Endometrial microvascular endothelial cells (primary cell): ENCODE measurements around the gene ANKRD53. TPM values are rescaled to one million over a fixed set of nuclear protein-coding genes. Genes with fewer than 3 reads are reported as not detected.
"Not testable (repeated sequence)": the region's sequence is repeated elsewhere in the genome, so short reads cannot be mapped to it uniquely, and the experiment has no call there.

ENCODE experiments used
- in situ Hi-C: cut with HindIII; loops from 2 replicates; pipeline ENCODE4 v1.10.0; 2017; ENCODE audit warnings: low sequenced_read_pairs, low pct_unique_long_range_greater_than_20kb; ENCODE audit errors: inconsistent ontology term
- total RNA-seq: library from RNA; depleted of rRNA; stranded (reverse); fragments of >200 nt; gene quantifications from one replicate; pipeline ENCODE4 v1.2.3, GENCODE V29; 2015; ENCODE audit errors: inconsistent ontology term

The ANKRD53 gene
- total RNA-seq, 1 donor from 2014 or later: not detected

DNA sequence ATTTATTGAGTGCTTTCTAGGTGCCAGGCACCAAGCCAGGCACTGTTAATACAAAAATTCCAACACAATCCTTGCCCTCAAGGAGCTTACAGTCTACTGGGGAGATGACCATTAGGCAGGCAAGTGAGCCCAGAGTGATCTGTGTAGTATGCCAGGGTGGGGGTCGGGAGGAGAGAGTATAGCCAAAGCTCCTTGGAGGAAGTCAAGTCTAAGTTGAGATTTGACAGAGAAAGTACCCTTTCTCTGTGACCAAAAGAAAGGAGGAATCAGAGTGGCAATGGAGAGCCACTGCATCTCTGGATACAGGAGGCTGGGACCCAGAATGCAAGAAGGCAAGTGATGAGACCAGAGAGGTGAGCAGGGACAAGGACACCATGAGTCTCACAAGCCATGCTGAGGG is 7.5 kb downstream of the ANKRD53 start:
- in situ Hi-C loops: no loop called here

DNA sequence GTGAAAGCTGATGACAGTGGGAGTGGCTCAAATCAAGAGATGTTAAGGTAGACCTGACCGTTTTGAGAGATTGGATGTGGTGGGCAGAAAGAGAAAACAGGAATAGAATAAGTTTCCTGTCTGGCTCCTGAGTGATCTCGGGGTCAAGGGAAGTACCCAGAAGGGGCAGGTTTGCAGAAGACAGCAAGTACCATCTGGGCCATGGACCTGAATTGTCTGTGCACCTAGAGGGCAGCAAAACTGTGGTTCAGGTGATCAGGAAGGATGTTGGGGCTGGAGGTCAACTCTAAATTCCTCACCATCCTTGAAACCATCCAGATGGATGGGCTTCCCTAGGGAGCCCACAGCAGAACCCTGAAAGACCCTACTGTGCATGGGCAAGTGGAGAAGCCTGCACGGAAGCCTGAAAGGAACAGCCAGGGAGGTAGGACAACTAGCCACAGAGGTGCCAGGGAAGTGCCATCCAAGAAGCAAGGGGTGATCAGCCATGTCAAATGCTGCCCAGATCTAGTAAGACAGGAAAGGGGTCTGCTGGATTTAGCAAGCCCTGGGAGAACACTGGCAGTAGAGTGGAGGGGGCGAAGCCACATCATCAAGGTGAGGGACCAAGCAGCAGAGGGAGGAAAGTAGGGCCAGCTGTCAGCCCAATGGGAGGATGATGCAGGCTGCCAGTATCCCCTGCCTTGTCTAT is 8.2 kb downstream of the ANKRD53 start:
- in situ Hi-C loops: no loop called here

DNA sequence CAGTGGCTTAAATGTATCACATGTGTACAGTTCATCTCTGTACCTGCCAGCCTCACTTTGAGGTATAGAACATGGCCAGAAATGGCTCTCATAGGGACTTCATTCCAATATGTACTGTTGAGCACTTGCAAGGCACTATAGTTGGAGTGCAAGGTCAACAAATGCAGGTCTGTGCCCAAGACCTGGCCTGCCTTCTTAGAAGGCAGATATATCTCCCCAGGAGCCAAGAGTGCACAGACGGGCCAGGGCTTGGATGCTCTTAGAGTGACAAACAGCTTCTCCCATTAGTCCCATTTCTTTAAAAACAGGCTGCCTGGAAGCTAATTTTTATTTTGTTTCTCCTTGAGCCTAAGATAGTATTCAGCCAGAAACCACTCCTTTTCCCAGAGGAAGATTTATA is 9.0 kb downstream of the ANKRD53 start:
- in situ Hi-C loops: no loop called here

DNA sequence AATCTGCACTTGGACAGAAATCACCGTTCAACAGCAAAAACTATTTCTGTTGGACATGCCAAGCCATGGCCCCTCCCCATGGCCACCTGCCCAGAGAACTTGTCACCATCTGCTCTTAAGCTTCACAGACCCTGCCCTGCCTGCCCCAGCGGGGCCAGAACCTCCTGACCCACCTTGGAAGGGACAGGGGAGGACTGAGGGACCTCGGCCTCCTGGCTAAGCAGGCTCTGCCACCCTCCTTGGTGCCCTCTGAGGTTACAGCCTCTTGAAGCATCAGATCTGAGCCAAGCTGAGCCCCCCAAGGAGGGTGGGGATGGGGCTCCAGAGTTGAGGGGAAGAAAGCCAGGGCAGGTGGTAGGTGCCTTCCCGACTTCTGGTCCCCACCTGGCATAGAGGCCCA is 9.7 kb downstream of the ANKRD53 start:
- in situ Hi-C loops: no loop called here

DNA sequence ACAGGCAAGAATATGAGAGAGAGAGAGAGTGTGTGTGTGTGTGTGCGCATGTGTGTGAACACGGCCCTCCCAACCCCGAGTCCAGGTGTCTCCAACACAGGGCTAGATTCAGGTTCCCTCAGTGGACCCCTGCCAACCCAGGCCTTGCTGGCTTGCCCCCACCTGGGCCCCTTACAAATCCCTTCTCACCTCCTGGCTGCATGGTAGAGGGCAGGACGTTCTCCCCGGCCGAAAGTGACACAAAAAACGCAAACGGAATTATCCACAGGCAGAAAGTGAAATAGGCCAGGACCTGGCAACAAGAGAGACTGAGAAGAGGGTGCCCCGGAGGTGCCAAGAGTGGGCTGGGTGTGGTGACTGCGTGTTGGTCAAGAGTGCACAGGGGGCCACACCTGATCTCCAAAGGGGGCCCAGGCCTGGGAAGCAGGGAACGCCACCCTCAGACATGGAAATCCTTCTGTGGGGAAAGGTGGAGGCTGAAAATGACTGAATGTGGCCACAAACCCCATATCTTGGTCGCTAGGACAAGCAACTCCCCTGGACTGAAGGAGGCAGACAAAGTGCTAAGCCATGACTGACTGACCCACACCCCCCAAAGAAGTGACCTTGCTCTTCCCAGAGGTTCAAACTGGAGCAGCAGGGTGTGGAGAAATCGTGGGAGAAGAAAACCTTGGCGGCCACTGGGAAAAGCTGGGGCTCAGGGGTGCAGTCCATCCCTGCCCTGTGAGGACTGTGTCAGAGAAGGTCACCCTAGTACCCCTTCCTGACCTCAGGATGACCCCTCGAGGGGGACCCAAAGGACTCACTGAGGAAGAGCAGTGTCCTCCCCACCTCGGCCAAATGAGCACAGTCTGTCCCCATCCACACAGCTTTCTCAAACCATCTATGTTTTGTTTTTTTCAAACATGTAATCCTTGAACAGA is 10.6 kb downstream of the ANKRD53 start:
- in situ Hi-C loops: no loop called here

DNA sequence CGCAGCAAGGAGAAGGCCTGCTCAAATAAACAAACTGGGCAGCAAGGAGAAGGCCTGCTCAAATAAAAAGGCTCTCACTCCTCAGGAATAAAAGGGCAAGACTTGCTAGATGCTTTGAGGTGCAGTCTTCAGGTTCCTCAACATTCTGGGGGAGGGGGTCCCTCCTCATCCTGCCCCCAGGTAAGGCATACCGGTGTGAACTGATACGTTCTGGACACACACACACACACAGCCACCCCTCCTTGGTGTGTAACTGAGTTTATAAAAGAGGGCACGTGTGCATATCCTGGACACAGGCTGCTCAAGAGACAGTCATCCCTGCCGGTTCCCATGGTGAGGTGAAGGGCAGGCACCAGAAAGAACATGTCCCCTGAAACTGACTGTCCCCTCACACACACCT is 11.8 kb downstream of the ANKRD53 start:
- in situ Hi-C loops: no loop called here

DNA sequence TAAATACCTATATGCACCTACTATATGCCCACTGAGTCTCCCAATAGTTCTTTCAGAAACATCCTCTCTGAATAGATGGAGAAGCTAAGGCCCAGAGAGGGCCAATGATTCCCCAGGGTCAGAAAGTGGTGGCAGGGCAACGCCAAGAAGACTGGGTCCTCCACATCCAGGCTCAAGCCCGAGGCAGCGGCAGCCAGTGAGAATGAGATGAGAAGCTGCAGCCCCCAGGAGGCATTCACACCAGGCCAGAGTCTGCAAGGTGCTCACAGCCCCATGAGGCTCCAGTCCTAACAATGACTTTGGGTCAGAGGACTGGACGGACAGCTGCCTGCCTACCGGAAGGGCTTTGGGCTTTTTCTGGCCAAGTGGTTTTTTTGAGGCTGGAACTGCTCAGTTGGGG is 12.7 kb downstream of the ANKRD53 start:
- in situ Hi-C loops: no loop called here

DNA sequence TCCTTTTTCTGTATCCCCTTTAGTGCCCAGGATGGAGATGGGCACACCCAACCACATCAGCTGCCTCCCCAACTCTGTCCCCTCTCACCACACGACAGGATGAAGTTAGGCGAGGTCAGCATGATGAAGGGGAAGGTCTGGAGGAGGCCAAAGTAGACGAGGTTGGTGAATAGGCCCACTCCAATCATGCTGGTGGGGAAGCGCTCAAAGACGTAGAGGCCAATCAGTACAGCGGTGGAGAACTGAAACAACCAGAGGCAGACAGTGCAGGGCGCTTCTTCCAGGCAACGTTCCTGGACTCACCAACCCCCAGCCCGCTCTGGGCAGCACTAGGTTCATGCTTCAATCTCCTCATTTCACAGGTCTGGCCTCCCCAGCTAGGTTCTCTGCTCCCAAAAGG is 13.3 kb downstream of the ANKRD53 start:
- in situ Hi-C loops: no loop called here

DNA sequence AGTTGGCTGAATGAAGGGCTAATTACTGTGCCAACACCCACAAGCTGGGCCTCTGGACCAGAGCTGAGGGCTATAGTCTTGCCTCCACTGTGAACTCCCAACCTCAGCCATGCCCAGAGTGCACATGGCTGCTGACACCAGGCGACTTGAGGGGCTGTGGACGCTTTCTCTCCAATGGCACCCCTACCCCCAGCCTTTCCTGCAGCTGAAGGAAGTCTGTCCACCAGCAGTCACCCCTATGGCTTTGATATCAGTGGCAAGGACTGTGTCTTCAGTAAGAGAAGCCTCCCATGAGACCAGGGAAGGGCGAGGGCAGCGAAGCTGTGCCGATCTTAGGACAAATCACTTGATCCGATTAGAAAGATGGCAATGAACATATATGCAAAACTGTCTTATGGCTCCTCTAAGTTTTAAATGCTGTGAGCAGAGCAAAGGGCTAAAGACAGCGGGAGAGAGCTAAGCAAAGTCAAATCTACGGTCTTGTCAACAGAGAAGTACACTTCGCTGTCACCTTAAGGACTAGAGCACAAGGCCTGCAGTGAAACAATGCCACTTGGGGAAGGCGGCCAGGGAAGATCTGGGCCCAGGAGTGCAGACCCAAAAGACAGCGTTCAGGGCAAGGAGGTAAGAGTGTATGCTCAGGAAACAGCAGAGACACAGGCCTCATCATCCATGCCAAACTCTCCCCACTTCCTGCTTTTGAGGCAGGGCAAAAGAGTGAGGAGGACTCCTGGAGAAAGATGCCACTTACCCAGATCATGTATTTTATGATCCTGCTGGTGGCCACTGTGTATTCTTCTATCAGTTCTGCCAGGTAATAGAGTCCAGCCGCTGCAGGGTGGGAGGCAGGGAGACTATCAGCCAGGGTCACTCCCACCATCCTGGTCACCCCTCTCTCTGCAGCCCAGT is 14.8 kb downstream of the ANKRD53 start:
- in situ Hi-C loops: no loop called here

DNA sequence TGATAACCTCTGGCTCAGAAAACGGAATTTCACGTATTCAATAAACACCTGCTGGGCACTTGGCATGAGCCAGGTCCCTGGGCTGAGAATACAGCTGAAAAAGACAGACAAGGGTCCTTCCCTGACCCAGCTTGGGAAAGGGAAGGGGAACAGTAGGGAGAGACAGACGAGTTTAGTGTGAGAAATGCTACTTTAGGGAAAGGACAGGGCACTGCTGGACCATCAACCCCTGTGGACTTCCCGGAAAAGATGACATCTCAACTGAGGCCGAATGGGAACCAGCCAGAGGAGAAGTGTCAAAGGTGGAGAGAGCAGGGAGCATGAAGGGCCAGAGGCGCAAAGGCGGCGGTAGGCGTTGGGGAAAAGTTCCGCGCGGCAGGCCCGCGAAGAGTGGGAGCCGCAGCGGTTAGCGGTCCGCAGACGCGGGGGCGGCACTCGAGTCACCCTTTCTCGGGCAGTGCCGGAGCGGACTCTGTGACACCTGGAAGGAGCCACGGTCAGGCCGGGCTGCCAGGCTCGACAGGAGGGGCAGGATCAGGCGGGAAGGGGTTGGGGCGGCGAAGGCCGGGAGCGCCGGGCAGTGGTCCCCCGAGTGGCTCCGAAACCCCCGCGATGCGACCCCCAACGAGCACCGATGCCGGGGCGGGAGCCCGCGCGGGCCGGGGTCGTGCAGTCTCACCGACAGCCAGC is 15.7 kb downstream of the ANKRD53 start:
- in situ Hi-C loops: no loop called here

DNA sequence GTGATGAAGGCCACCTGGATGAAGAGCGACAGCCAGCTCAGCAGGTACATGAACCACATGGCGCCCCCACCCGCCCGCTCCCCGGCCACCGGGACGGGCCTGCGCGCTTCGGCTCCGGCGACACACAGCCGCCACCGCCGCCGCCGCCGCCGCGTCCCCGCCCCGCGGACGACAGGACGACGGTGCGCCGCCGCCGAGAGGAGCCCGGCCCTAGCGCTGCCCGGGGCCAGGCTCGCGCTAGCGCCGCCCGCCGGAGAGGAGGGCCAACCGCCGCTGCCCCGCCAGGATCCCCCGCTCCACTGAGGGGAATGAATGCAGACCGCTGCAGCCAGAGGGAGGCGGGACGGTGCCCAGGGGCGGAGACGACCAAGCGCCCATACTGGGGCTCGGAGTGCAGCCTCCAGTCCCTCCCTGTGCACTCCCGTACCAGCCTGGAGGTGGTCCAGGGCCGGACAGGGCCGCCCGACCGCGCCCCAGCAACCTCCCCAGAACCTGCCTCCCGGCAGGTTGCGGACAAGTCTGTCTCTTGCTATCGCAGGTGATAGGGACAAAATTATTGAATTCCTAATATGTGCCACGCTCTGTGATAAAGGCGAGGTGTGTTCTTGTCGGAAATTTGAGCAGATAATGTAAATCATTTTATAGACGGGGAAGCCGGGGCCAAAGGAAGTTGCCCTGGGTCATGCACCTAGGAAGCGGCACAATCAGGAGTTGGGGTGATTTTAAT is 16.4 kb downstream of the ANKRD53 start, which contains the start of gene TEX261:
Gene TEX261, minus strand, starts transcription at position 175 of the 727 bp plus-strand sequence. Its CDS starts 116 bp downstream, at position 59.
- in situ Hi-C loops: no loop called here

DNA sequence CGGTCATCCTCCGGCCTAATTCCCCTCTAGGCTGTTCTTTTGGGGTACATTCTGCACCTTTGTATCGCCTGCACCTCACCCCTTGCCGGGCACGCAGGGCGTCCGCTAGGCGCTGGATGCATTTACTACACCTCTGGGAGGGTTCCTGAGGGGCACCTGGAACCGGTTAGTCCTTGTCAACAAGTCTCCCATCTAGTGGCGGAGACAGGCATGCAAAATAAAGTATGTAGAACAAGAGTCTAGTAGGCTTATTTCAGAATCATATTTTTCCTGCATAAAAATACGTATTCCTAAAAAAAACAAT is 16.9 kb downstream of the ANKRD53 start:
- in situ Hi-C loops: no loop called here

DNA sequence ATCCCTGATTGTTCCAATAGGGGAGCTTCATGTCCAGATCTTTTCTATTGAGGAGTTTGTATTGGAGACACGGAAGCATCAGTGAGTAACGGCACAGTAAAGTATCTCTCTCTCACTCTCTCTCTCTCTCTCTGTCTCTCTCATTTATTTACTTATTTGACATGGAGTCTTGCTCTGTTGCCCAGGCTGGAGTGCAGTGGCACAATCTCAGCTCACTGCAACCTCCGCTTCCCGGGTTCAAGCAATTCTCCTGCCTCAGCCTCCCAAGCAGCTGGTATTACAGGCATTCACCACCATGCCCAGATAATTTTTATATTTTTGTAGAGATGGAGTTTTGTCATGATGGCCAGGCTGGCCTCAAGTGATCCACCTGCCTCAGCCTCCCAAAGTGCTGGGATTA is 20.5 kb downstream of the ANKRD53 start:
- in situ Hi-C loops: not testable (repeated sequence)

DNA sequence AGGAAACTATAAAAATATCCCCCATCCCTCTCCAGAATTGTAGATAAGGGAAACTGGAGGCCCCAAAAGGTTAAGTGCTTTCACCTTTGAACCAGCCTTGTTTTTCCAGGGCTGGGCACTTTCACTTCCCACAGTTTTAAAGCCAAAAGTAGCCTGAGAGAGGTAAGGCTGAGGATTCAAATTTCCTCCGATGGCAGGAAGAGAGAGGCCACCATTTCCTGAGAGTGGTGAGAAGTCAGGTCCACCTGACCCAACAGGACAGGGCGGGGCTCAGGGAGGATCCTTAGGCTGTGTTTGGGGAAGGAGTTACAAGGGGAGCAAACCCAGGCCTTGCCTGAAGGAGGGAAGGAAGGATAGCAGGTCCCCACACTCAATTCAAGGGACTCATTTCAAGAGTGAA is 20.9 kb downstream of the ANKRD53 start:
- in situ Hi-C loops: no loop called here

DNA sequence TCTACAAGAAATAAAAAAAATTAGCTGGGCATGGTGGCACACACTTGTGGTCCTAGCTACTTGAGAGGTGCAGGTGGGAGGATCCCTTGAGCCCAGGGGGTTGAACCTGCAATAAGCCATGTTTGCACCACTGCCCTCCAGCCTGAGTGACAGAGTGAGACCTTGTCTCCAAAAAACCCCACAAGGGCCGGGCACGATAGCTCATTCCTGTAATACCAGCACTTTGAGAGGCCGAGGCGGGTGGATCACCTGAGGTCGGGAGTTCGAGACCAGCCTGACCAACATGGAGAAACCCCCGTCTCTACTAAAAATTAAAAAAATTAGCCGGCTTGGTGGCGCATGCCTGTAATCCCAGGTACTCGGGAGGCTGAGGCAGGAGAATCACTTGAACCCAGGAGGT is 21.5 kb downstream of the ANKRD53 start:
- in situ Hi-C loops: not testable (repeated sequence)

DNA sequence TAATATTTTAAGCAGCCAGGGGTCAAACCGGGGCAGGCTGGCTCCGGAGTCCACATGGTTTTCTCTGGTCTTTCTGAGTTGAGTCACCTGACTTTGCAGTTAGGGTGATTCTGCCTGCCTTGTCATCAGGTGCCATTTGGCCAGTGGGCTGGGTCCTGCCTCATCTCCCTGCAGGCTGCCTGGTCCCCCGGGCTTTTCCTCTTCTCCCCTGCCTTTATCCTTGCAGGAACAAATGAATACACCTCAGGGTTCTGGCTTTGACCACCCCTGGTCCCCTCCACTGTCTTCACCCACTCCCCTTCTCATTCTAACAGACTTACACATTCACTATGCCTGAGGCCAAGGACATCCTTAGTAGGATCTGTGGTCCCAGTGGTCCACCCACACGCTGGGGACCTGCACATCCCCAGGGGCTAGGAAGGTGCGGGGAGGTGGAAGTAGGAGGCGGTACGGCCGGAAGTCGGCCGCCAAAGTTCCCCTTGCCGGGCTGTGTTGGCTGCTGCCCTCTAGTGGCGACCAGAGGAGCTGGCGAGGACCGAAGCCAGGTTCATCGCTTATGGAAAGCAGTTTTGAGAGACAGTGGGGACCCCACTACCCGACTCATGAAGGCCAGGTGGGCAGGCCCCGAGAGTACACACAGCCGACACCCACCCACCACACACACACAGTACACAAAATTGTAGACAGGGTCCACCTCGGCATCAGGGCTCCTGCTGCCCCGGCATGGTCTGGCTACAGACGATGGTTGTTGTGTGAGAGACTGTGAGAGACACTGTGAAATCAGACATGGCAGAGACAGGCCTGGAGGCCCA is 22.6 kb downstream of the ANKRD53 start:
- in situ Hi-C loops: no loop called here

DNA sequence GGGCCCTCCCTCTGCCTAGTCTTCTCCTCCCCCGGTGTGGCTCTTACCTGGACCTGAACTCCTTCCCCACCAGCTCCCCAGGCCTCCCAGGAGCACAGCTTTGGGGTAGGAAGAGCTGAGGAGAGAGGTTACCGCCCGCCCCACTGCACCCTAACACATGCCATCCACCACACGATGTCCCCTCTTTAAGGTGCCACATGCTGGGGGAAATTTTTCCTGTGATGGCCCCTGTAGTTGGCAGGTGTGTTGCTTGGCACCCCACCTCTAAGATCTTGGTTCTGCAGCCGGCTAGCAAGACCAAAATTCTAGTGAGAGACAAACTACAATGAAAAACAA is 23.1 kb downstream of the ANKRD53 start:
- in situ Hi-C loops: no loop called here
